IPS DF 19.7 (cell line): ENCODE results near the gene THOP1.

Experiments used
- DNase-seq: peaks from one replicate; pipeline ENCODE4 v3.0.0-alpha.2; 2013; ENCODE audit warnings: low read depth, low spot score

Gene THOP1

GRCh38 chr19:2785244-2785997 lies at the start of gene THOP1:
THOP1 (plus strand) TSS chr19:2785503; CDS start chr19:2785663, 160 bp downstream.
- peak; percentile 90 for DNase-seq

GRCh38 chr19:2736550-2737190 lies 48.6 kb upstream of the THOP1 start:
- DNase-seq = no peak

GRCh38 chr19:2739602-2740313 lies 45.5 kb upstream of the THOP1 start, which contains the start of gene SLC39A3:
SLC39A3 (minus strand) TSS chr19:2740017; CDS start chr19:2737257, 2,760 bp downstream.
- DNase-seq = peak; percentile 77

- DNase-seq = no peak
Observed at GRCh38 chr19:2740314-2740656, 45.0 kb upstream of the THOP1 start.

GRCh38 chr19:2743099-2743498 lies 42.2 kb upstream of the THOP1 start:
- no peak for DNase-seq

- no peak for DNase-seq
Observed at GRCh38 chr19:2744113-2744512, 41.2 kb upstream of the THOP1 start.

- DNase-seq = no peak
Observed at GRCh38 chr19:2747349-2747748, 38.0 kb upstream of the THOP1 start.

GRCh38 chr19:2750808-2751437 lies 34.4 kb upstream of the THOP1 start:
- DNase-seq = no peak

GRCh38 chr19:2751438-2751830 lies 33.9 kb upstream of the THOP1 start:
- DNase-seq = no peak

GRCh38 chr19:2754659-2755447 lies 30.4 kb upstream of the THOP1 start:
- DNase-seq = no peak

- DNase-seq = no peak
Observed at GRCh38 chr19:2755448-2755705, 29.9 kb upstream of the THOP1 start.

- DNase-seq = no peak
Observed at GRCh38 chr19:2755811-2756210, 29.5 kb upstream of the THOP1 start.

- DNase-seq = no peak
Observed at GRCh38 chr19:2756477-2756876, 28.8 kb upstream of the THOP1 start.

GRCh38 chr19:2756921-2757881 lies 28.1 kb upstream of the THOP1 start:
- no peak for DNase-seq

- no peak for DNase-seq
Observed at GRCh38 chr19:2758601-2759313, 26.5 kb upstream of the THOP1 start.

- DNase-seq = no peak
Observed at GRCh38 chr19:2759362-2759761, 25.9 kb upstream of the THOP1 start.

- no peak for DNase-seq
Observed at GRCh38 chr19:2759965-2760364, 25.3 kb upstream of the THOP1 start.

- no peak for DNase-seq
Observed at GRCh38 chr19:2761309-2761677, 24.0 kb upstream of the THOP1 start.

GRCh38 chr19:2761876-2762782 lies 23.2 kb upstream of the THOP1 start:
- DNase-seq = no peak
